SK-N-SH treated with all-trans-retinoic acid at 6 μM for 48 hours (cell line): ENCODE results near the gene LYPD3.

Experiments used
- ATAC-seq: fragments of 200-7000 bp; cut with Tn5 transposase; 3 replicates; pipeline ENCODE4 v1.9.1; 2020; ENCODE audit warnings: mild to moderate bottlenecking, moderate library complexity
- ARNTL ChIP-seq: fragments of 450-650 bp; formaldehyde crosslinking; IDR thresholded peaks from 2 replicates; pipeline ENCODE4 v1.5.0; 2020; ENCODE audit warnings: low read depth, mild to moderate bottlenecking, moderate library complexity, borderline replicate concordance
- BACH2 ChIP-seq: fragments of 250-450 bp; sonication (Bioruptor Pico); IDR thresholded peaks from 2 replicates; pipeline ENCODE4 v1.9.0; 2021; ENCODE audit warnings: mild to moderate bottlenecking, borderline replicate concordance
- CREB5 ChIP-seq: fragments of 250-450 bp; sonication (Bioruptor Pico); IDR thresholded peaks from 2 replicates; pipeline ENCODE4 v1.5.1; 2020; ENCODE audit warnings: low read depth, mild to moderate bottlenecking, moderate library complexity
- CSRNP3 ChIP-seq: fragments of 250-450 bp; sonication (Bioruptor Pico); IDR thresholded peaks from 2 replicates; pipeline ENCODE4 v1.5.1; 2021; ENCODE audit warnings: mild to moderate bottlenecking, moderate library complexity
- ESRRG ChIP-seq: fragments of 250-450 bp; sonication (Bioruptor Pico); IDR thresholded peaks from 2 replicates; pipeline ENCODE4 v1.6.1; 2021; ENCODE audit warnings: mild to moderate bottlenecking
- GLIS3 ChIP-seq: fragments of 250-450 bp; sonication (Bioruptor Pico); IDR thresholded peaks from 2 replicates; pipeline ENCODE4 v1.5.0; 2020; ENCODE audit warnings: mild to moderate bottlenecking, moderate library complexity
- PATZ1 ChIP-seq: fragments of 250-450 bp; sonication (Bioruptor Pico); IDR thresholded peaks from 2 replicates; pipeline ENCODE4 v1.8.0; 2020; ENCODE audit warnings: mild to moderate bottlenecking, moderate library complexity, borderline replicate concordance
- POU6F1 ChIP-seq: fragments of 250-450 bp; sonication (Bioruptor Pico); IDR thresholded peaks from 2 replicates; pipeline ENCODE4 v1.8.0; 2021; ENCODE audit warnings: low read depth, mild to moderate bottlenecking, moderate library complexity, borderline replicate concordance
- PPARA ChIP-seq: fragments of 250-450 bp; sonication (Bioruptor Pico); IDR thresholded peaks from 2 replicates; pipeline ENCODE4 v1.5.0; 2020; ENCODE audit warnings: mild to moderate bottlenecking, borderline replicate concordance
- RARB ChIP-seq: fragments of 250-450 bp; sonication (Bioruptor Pico); IDR thresholded peaks from 2 replicates; pipeline ENCODE4 v1.8.0; 2021; ENCODE audit warnings: mild to moderate bottlenecking, moderate library complexity
- SNAI2 ChIP-seq: fragments of 250-450 bp; sonication (Bioruptor Pico); IDR thresholded peaks from 2 replicates; pipeline ENCODE4 v1.5.0; 2020; ENCODE audit warnings: mild to moderate bottlenecking, moderate library complexity
- TCF4 ChIP-seq: fragments of 250-450 bp; sonication (Bioruptor Pico); IDR thresholded peaks from 2 replicates; pipeline ENCODE4 v1.8.0; 2021; ENCODE audit warnings: mild to moderate bottlenecking, moderate library complexity, borderline replicate concordance
- TOX ChIP-seq: fragments of 250-450 bp; sonication (Bioruptor Pico); IDR thresholded peaks from 2 replicates; pipeline ENCODE4 v1.8.0; 2021; ENCODE audit warnings: mild to moderate bottlenecking, moderate library complexity, borderline replicate concordance
- TSHZ2 ChIP-seq: fragments of 250-450 bp; sonication (Bioruptor Pico); IDR thresholded peaks from 2 replicates; pipeline ENCODE4 v1.5.0; 2020; ENCODE audit warnings: mild to moderate bottlenecking, moderate library complexity
- ZC3H10 ChIP-seq: fragments of 250-450 bp; sonication (Bioruptor Pico); IDR thresholded peaks from 2 replicates; pipeline ENCODE4 v1.5.1; 2021; ENCODE audit warnings: mild to moderate bottlenecking, moderate library complexity
- ZFP30 ChIP-seq: fragments of 450-650 bp; formaldehyde crosslinking; IDR thresholded peaks from 2 replicates; pipeline ENCODE4 v1.5.0; 2022; ENCODE audit warnings: mild to moderate bottlenecking, moderate library complexity
- ZNF565 ChIP-seq: fragments of 450-650 bp; formaldehyde crosslinking; conservative IDR thresholded peaks from 2 replicates; pipeline ENCODE4 v1.5.0; 2020; ENCODE audit warnings: low read depth, mild to moderate bottlenecking, moderate library complexity
- ZNF70 ChIP-seq: fragments of 450-650 bp; formaldehyde crosslinking; IDR thresholded peaks from 2 replicates; pipeline ENCODE4 v1.5.0; 2020; ENCODE audit warnings: mild to moderate bottlenecking, moderate library complexity
- ZNF8 ChIP-seq: fragments of 450-650 bp; formaldehyde crosslinking; IDR thresholded peaks from 2 replicates; pipeline ENCODE4 v1.5.0; 2020; ENCODE audit warnings: mild to moderate bottlenecking, moderate library complexity

The LYPD3 gene

GRCh38 chr19:43481701-43482100, 16.3 kb upstream of the LYPD3 start:
- TF ChIP-seq ZC3H10 (CRISPR knock-in tag) = no peak
- TF ChIP-seq SNAI2 (CRISPR knock-in tag) = no peak
- TF ChIP-seq GLIS3 (CRISPR knock-in tag) = no peak
- TF ChIP-seq ZNF8 (CRISPR knock-in tag) = no peak
- TF ChIP-seq TSHZ2 = no peak
- no peak for TF ChIP-seq RARB
- TF ChIP-seq CREB5 (CRISPR knock-in tag) = no peak
- TF ChIP-seq POU6F1 (CRISPR knock-in tag) = no peak
- TF ChIP-seq BACH2 (CRISPR knock-in tag) = no peak
- no peak for TF ChIP-seq TOX (CRISPR knock-in tag)
- no peak for ATAC-seq

- TF ChIP-seq TCF4 (no peak), RARB (no peak), ZFP30 (CRISPR knock-in tag) (no peak), TOX (CRISPR knock-in tag) (no peak), PPARA (CRISPR knock-in tag) (no peak), ZC3H10 (CRISPR knock-in tag) (no peak), ESRRG (no peak), BACH2 (CRISPR knock-in tag) (no peak), TSHZ2 (no peak), SNAI2 (CRISPR knock-in tag) (no peak)
- TF ChIP-seq, all 23 proteins: peak for 0
- no peak for ATAC-seq
Measured at GRCh38 chr19:43480574-43480973, 15.2 kb upstream of the LYPD3 start.

GRCh38 chr19:43479961-43480561, 14.7 kb upstream of the LYPD3 start:
- no peak for ATAC-seq
- TF ChIP-seq SNAI2 (CRISPR knock-in tag) = no peak
- no peak for TF ChIP-seq ESRRG
- TF ChIP-seq ZNF565 (CRISPR knock-in tag) = no peak
- TF ChIP-seq ZNF70 (CRISPR knock-in tag) = no peak
- no peak for TF ChIP-seq PATZ1 (CRISPR knock-in tag)
- TF ChIP-seq CSRNP3 = no peak
- TF ChIP-seq POU6F1 (CRISPR knock-in tag) = no peak
- TF ChIP-seq PPARA (CRISPR knock-in tag) = no peak
- TF ChIP-seq ZFP30 (CRISPR knock-in tag) = no peak
- no peak for TF ChIP-seq ARNTL (CRISPR knock-in tag)
- no peak for TF ChIP-seq TSHZ2
- no peak for TF ChIP-seq TOX (CRISPR knock-in tag)
